Esophagus muscularis mucosa (tissue), 4 donors: ENCODE data around the gene ABHD12B. TPM values are rescaled to one million over a fixed set of nuclear protein-coding genes. Genes with fewer than 3 reads are reported as not detected.

Experiments
- DNase-seq: peaks from one replicate; pipeline ENCODE4 v3.0.0-alpha.2; 2017; ENCODE audit errors: extremely low spot score
- H3K27ac ChIP-seq, 4 donors: fragments of 200-600 bp; sonication (generic); replicated peaks in 1 of 4; 1 replicate in 3 of 4; 2 replicates in 1 of 4; pipeline ENCODE4 v1.5.1; 2016 to 2019; ENCODE audit warnings: mild to moderate bottlenecking in 1 of 4
- H3K27me3 ChIP-seq, 4 donors: fragments of 200-600 bp; sonication (generic); one replicate each; pipeline versions ENCODE4 v1.5.1 to v1.6.0; 2016 to 2019
- H3K36me3 ChIP-seq, 4 donors: fragments of 200-600 bp; sonication (generic); one replicate each; pipeline ENCODE4 v1.5.1; 2016 to 2019
- H3K4me1 ChIP-seq, 4 donors: fragments of 200-600 bp; sonication (generic); one replicate each; pipeline ENCODE4 v1.5.1; 2016 to 2019
- H3K4me3 ChIP-seq, 4 donors: fragments of 200-600 bp; sonication (generic); 1 replicate in 2 of 4; 2 replicates in 2 of 4; pipeline ENCODE4 v1.5.1; 2016 to 2019; ENCODE audit warnings: mild to moderate bottlenecking in 4 of 4, moderate library complexity in 1 of 4
- H3K9me3 ChIP-seq, 4 donors: fragments of 200-600 bp; sonication (generic); 1 replicate in 3 of 4; 2 replicates in 1 of 4; pipeline ENCODE4 v1.5.1; 2016 to 2019
- CTCF ChIP-seq, 3 experiments: fragments of 200-600 bp in 2 of 3; fragments of 450-650 bp in 1 of 3; sonication (generic) in 2 of 3; IDR thresholded peaks; one replicate each; pipeline ENCODE4 v1.5.1; 2017 to 2019; ENCODE audit warnings: antibody characterized with exemption in 3 of 3, mild to moderate bottlenecking in 2 of 3, moderate library complexity in 1 of 3
- EP300 ChIP-seq: sonication (generic); formaldehyde crosslinking; IDR thresholded peaks from one replicate; pipeline ENCODE4 v1.6.1; 2017; ENCODE audit warnings: antibody characterized with exemption
- POLR2A ChIP-seq: fragments of 450-650 bp; IDR thresholded peaks from one replicate; pipeline ENCODE4 v1.6.1; 2017; ENCODE audit warnings: antibody characterized with exemption, moderate library complexity, mild to moderate bottlenecking, low read depth
- POLR2AphosphoS5 ChIP-seq, 2 donors: sonication (generic); formaldehyde crosslinking; IDR thresholded peaks; one replicate each; pipeline ENCODE4 v1.6.1; 2017; ENCODE audit warnings: antibody characterized with exemption in 2 of 2
- WGBS: methylation state at CpG from one replicate; pipeline ENCODE4 v1.1.5; 2018; 5-methylcytosine and 5-hydroxymethylcytosine counted together
- intact Hi-C: fragments of 100-400 bp; cut with DNase I; formaldehyde crosslinking; loops from one replicate; pipeline ENCODE4 v1.15.1; 2023
- total RNA-seq, 4 donors: library from RNA; depleted of rRNA; stranded (reverse); fragments of >200 nt; gene quantifications; one replicate each; pipeline versions ENCODE4 v1.1.0 to v1.2.1, GENCODE V29; 2016

The ABHD12B gene
- total RNA-seq, 4 donors from 2014 or later, result not detected

- intact Hi-C loops, result loop anchor here (10.0 kb wide), 1 partner anchor 250 kb away; no protein-coding TSS in a partner anchor
- H3K4me3 ChIP-seq, result no peak overlapping the region
Observed at GRCh38 chr14:50854521-50854920, 17.3 kb upstream of the ABHD12B start.

DNA sequence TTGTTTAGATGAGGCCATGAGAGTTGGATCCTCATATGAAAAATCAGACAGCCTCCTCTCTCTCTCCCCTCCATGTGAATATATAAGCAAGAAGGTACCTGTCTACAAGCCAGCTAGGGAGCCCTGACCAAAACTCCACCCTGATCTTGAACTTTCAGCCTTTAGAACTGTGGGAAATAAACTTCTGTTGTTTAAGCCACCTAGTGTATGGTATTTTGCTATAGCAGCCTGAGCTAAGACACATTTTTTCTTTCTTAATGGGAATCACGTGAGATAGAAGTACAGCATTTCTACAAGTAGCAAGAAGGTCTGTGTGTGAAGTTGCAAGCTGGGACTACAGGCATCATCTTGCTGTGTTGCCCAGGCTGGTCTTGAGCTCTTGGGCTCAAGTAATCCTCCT is 16.3 kb upstream of the ABHD12B start:
- Histone ChIP-seq H3K27ac (no peak overlapping the region), H3K4me1 (peaks cover 7 to 9% (median 7%) of the 10 kb centered on the region in 4 donors), H3K27me3 (no peaks in the 10 kb centered on the region), H3K9me3 (no peaks in the 10 kb centered on the region), H3K4me3 (no peak overlapping the region), H3K36me3 (no peaks in the 10 kb centered on the region)
- intact Hi-C loops, result loop anchor here (10.0 kb wide), 1 partner anchor 251 kb away; no protein-coding TSS in a partner anchor
- 22% methylated on average over 1 of the region's 1 CpG for WGBS
- TF ChIP-seq EP300 (no peak), POLR2A (no peak), CTCF (IDR thresholded peaks at IDR 0.05) (no peak), POLR2AphosphoS5 (IDR thresholded peaks at IDR 0.05) (no peak)
- no peak for DNase-seq

More at GRCh38 chr14:50854521-50854920, 17.3 kb upstream of the ABHD12B start:
- Histone ChIP-seq H3K4me1 (peaks cover 5 to 6% (median 5%) of the 10 kb centered on the region in 4 donors), H3K27me3 (no peaks in the 10 kb centered on the region), H3K9me3 (no peaks in the 10 kb centered on the region), H3K27ac (no peak overlapping the region), H3K36me3 (no peaks in the 10 kb centered on the region)
- TF ChIP-seq CTCF (IDR thresholded peaks at IDR 0.05), result no peak
- TF ChIP-seq EP300, result no peak
- TF ChIP-seq POLR2A, result no peak
- TF ChIP-seq POLR2AphosphoS5 (IDR thresholded peaks at IDR 0.05), result no peak
- WGBS, result 97% methylated on average over 5 of the region's 5 CpGs
- no peak for DNase-seq

- 88% methylated on average over 5 of the region's 5 CpGs for WGBS
- H3K9me3 ChIP-seq, result no peaks in the 10 kb centered on the region
- TF ChIP-seq POLR2A (no peak), CTCF (IDR thresholded peaks at IDR 0.05) (no peak), POLR2AphosphoS5 (IDR thresholded peaks at IDR 0.05) (no peak), EP300 (no peak)
- H3K27me3 ChIP-seq, result no peaks in the 10 kb centered on the region
- no peak for DNase-seq
- no peaks in the 10 kb centered on the region for H3K36me3 ChIP-seq
- H3K4me3 ChIP-seq, result no peak overlapping the region
- H3K27ac ChIP-seq, result no peak overlapping the region
- peaks cover 7 to 9% (median 7%) of the 10 kb centered on the region in 4 donors for H3K4me1 ChIP-seq
- intact Hi-C loops, result loop anchor here (10.0 kb wide), 1 partner anchor 252 kb away; no protein-coding TSS in a partner anchor
Observed at GRCh38 chr14:50856660-50857059, 15.2 kb upstream of the ABHD12B start.

DNA sequence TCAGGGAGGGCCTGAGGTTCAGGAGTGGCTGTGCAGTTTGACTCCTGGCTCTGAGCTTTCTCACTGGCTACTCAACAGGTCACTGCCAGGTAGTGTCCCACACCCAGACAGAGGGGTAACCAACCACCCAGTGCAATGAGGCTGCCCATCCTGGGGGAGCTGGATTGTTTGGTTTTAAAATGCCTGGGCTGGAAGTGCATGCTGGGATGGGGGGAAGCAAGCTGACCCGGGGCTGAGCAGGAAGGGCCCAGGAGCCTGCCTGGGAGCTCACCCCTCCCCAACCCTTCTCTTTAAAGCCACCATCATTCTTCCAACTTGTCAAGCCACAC is 12.6 kb upstream of the ABHD12B start:
- WGBS, result 0% methylated on average over 1 of the region's 1 CpG
- no peaks in the 10 kb centered on the region for H3K27me3 ChIP-seq
- H3K4me1 ChIP-seq, result peaks cover 7 to 9% (median 7%) of the 10 kb centered on the region in 4 donors
- no peaks in the 10 kb centered on the region for H3K36me3 ChIP-seq
- peak overlapping the region; percentile 45 to 71 (median 63) for H3K4me3 ChIP-seq
- TF ChIP-seq EP300, result no peak
- no peak for TF ChIP-seq CTCF (IDR thresholded peaks at IDR 0.05)
- TF ChIP-seq POLR2AphosphoS5 (IDR thresholded peaks at IDR 0.05), result no peak
- no peak for TF ChIP-seq POLR2A
- peak overlapping the region; percentile 45 to 78 (median 69) for H3K27ac ChIP-seq
- H3K9me3 ChIP-seq, result no peaks in the 10 kb centered on the region
- intact Hi-C loops, result loop anchor here (10.0 kb wide), 1 partner anchor 254 kb away; no protein-coding TSS in a partner anchor
- no peak for DNase-seq

DNA sequence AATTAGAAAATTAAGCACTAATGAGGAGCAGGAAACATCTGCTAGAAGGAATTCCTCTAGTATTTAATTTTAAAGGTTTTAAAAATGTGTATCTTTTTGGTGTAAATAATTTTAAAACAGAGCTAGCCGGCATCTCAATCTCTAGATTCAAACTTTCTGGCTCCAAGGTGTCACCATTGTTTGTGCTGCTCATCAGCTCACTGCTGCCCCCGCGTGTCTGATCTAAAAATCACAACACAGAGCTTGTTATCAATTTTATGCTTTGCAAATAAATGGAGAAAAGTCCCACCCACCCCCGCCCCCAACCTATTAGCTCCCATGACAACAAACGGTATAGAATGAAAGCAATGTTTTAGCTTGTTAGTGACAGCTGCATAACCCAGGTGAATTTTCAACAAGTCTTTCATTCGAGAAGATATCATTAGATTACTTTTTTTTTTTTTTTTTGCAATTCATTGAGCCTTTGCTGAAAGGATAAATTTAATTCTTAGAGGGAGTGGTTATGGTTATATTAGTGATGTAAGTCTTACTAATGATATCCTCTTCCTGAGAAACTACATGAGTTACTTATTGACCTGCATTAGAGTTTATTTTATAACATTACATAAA is 11.3 kb upstream of the ABHD12B start:
- 6% methylated on average over 6 of the region's 6 CpGs for WGBS
- DNase-seq, result peak; percentile 96
- H3K4me3 ChIP-seq, result peak overlapping the region; percentile 45 to 71 (median 63)
- intact Hi-C loops, result loop anchor here (5.0 kb wide), 1 partner anchor 33 kb away; no protein-coding TSS in a partner anchor
- no peaks in the 10 kb centered on the region for H3K9me3 ChIP-seq
- peak overlapping the region; percentile 45 to 78 (median 69) for H3K27ac ChIP-seq
- no peaks in the 10 kb centered on the region for H3K36me3 ChIP-seq
- H3K27me3 ChIP-seq, result no peaks in the 10 kb centered on the region
- peaks cover 7 to 9% (median 7%) of the 10 kb centered on the region in 4 donors for H3K4me1 ChIP-seq
- TF ChIP-seq CTCF (IDR thresholded peaks at IDR 0.05) (peak; percentile 63 to 81 (median 81)), POLR2A (no peak)
